H1 (cell line): ENCODE measurements around the gene RAB7B. TPM values are rescaled to one million over a fixed set of nuclear protein-coding genes. Genes with fewer than 3 reads are reported as not detected.

Source experiments
- CTCF ChIA-PET: fragments of 300-600 bp; sonication (Branson Sonifier 250); formaldehyde crosslinking; loops from one replicate; lab custom pipeline; 2021; ENCODE audit not compliant: partially characterized antibody; lab: Charles Lee
- POLR2A ChIA-PET: fragments of 300-600 bp; sonication (Branson Sonifier 250); formaldehyde crosslinking; loops from one replicate; lab custom pipeline; 2021; ENCODE audit warnings: inconsistent platforms; ENCODE audit not compliant: partially characterized antibody; lab: Charles Lee
- DNase-seq, 2 experiments: peaks; one replicate each; pipeline versions ENCODE4 v3.0.0 to v3.0.0-alpha.2; 2010 to 2022; ENCODE audit warnings: low spot score in 2 of 2, low read depth in 1 of 2, mixed read lengths in 1 of 2
- FAIRE-seq: peaks from 2 replicates; lab custom pipeline; 2011; peaks lifted over from hg19 to GRCh38; lab: Jason Lieb, UNC
- H2AFZ ChIP-seq: 2 replicates; pipeline ENCODE4 v1.8.1; 2012; ENCODE audit warnings: low read length, inconsistent platforms
- H2AK5ac ChIP-seq: 2 replicates; pipeline ENCODE4 v1.6.1; 2013; ENCODE audit warnings: low read depth, low read length
- H2BK120ac ChIP-seq: replicated peaks from 2 replicates; pipeline ENCODE3; 2013; ENCODE audit warnings: low read depth, low read length, inconsistent platforms
- H2BK12ac ChIP-seq: 2 replicates; pipeline ENCODE4 v1.6.1; 2013; ENCODE audit warnings: low read depth, low read length
- H2BK15ac ChIP-seq: 2 replicates; pipeline ENCODE4 v1.6.1; 2013; ENCODE audit warnings: low read length
- H2BK20ac ChIP-seq: 2 replicates; pipeline ENCODE4 v1.6.1; 2013; ENCODE audit warnings: low read length
- H2BK5ac ChIP-seq: 2 replicates; pipeline ENCODE4 v1.6.1; 2013; ENCODE audit warnings: low read depth, low read length
- H3K14ac ChIP-seq: 2 replicates; pipeline ENCODE4 v1.6.1; 2013; ENCODE audit warnings: inconsistent platforms; ENCODE audit not compliant: insufficient read length
- H3K18ac ChIP-seq: 2 replicates; pipeline ENCODE4 v1.6.1; 2013; ENCODE audit warnings: low read length; ENCODE audit errors: extremely low read depth
- H3K23ac ChIP-seq: 2 replicates; pipeline ENCODE4 v1.6.1; 2013; ENCODE audit warnings: inconsistent platforms; ENCODE audit not compliant: insufficient read length
- H3K23me2 ChIP-seq: 2 replicates; pipeline ENCODE4 v1.6.1; 2013; ENCODE audit warnings: low read depth, low read length
- H3K27ac ChIP-seq: 2 replicates; pipeline ENCODE4 v1.6.1; 2011; ENCODE audit warnings: low read depth, low read length, inconsistent platforms
- H3K27me3 ChIP-seq, 4 experiments: replicated peaks in 1 of 4; 1 replicate in 1 of 4; 2 replicates in 3 of 4; pipeline versions ENCODE4 v1.6.1 to v1.8.1; 2011 to 2013; ENCODE audit warnings: low read length in 3 of 4, mild to moderate bottlenecking in 3 of 4, inconsistent platforms in 2 of 4, mixed read lengths in 2 of 4, moderate library complexity in 1 of 4; ENCODE audit not compliant: control insufficient read depth in 3 of 4, insufficient read depth in 3 of 4; ENCODE audit errors: extremely low read depth in 1 of 4
- H3K36me3 ChIP-seq, 4 experiments: 2 replicates each; pipeline versions ENCODE4 v1.6.1 to v1.8.1; 2011 to 2013; ENCODE audit warnings: mild to moderate bottlenecking in 4 of 4, low read length in 3 of 4, moderate library complexity in 2 of 4, control low read depth in 1 of 4, inconsistent platforms in 1 of 4; ENCODE audit not compliant: insufficient read depth in 4 of 4, control insufficient read depth in 2 of 4
- H3K4ac ChIP-seq: replicated peaks from 2 replicates; pipeline ENCODE3; 2013; ENCODE audit warnings: low read length, low read depth, mixed read lengths, inconsistent platforms; ENCODE audit not compliant: insufficient read length
- H3K4me1 ChIP-seq, 4 experiments: replicated peaks in 1 of 4; 1 replicate in 1 of 4; 2 replicates in 3 of 4; pipeline versions ENCODE4 v1.6.1 to v1.8.1; 2011 to 2013; ENCODE audit warnings: low read length in 3 of 4, inconsistent platforms in 2 of 4, mixed read lengths in 1 of 4; ENCODE audit not compliant: insufficient read depth in 4 of 4, control insufficient read depth in 3 of 4
- H3K4me2 ChIP-seq, 2 experiments: 2 replicates each; pipeline versions ENCODE4 v1.6.1 to v1.8.1; 2011 to 2013; ENCODE audit warnings: low read depth in 2 of 2, low read length in 2 of 2, control low read depth in 1 of 2, inconsistent platforms in 1 of 2, mild to moderate bottlenecking in 1 of 2; ENCODE audit not compliant: insufficient read depth in 1 of 2
- H3K4me3 ChIP-seq, 4 experiments: fragments of 200-600, 300-600 bp in 1 of 4; sonication (generic), shearing (Covaris generic), sonication (Bioruptor Twin) in 1 of 4; 2 replicates each; pipeline versions ENCODE4 v1.5.1 to v1.8.1; 2011 to 2016; ENCODE audit warnings: low read length in 4 of 4, low read depth in 3 of 4, control low read depth in 2 of 4, inconsistent platforms in 2 of 4, mild to moderate bottlenecking in 2 of 4, mixed read lengths in 1 of 4, moderate library complexity in 1 of 4; ENCODE audit not compliant: insufficient read depth in 2 of 4; ENCODE audit errors: extremely low read depth in 1 of 4
- H3K56ac ChIP-seq: replicated peaks from 2 replicates; pipeline ENCODE3; 2013; ENCODE audit warnings: low read depth, mild to moderate bottlenecking, mixed read lengths, low read length, inconsistent platforms; ENCODE audit not compliant: insufficient read length
- H3K79me1 ChIP-seq: 2 replicates; pipeline ENCODE4 v1.6.1; 2013; ENCODE audit warnings: low read depth, low read length, control low read depth
- H3K79me2 ChIP-seq, 2 experiments: 2 replicates each; pipeline versions ENCODE4 v1.6.1 to v1.8.1; 2012 to 2013; ENCODE audit warnings: low read length in 2 of 2, mild to moderate bottlenecking in 2 of 2, inconsistent platforms in 1 of 2; ENCODE audit not compliant: insufficient read depth in 2 of 2, control insufficient read depth in 1 of 2
- H3K9ac ChIP-seq, 4 experiments: replicated peaks in 1 of 4; 1 replicate in 1 of 4; 2 replicates in 3 of 4; pipeline versions ENCODE4 v1.6.1 to v1.8.1; 2011 to 2013; ENCODE audit warnings: low read depth in 3 of 4, low read length in 3 of 4, control low read depth in 2 of 4, mild to moderate bottlenecking in 2 of 4, moderate library complexity in 2 of 4, inconsistent platforms in 1 of 4; ENCODE audit errors: extremely low read depth in 1 of 4
- H3K9me3 ChIP-seq, 2 experiments: 2 replicates each; pipeline versions ENCODE4 v1.6.1 to v1.8.1; 2012 to 2013; ENCODE audit warnings: mild to moderate bottlenecking in 2 of 2, moderate library complexity in 2 of 2, control low read depth in 1 of 2, inconsistent platforms in 1 of 2, low read depth in 1 of 2, low read length in 1 of 2, mixed read lengths in 1 of 2; ENCODE audit not compliant: insufficient read depth in 2 of 2
- H4K20me1 ChIP-seq, 2 experiments: replicated peaks in 1 of 2; 2 replicates each; pipeline versions ENCODE3 to v1.8.1; 2011 to 2013; ENCODE audit warnings: inconsistent platforms in 2 of 2, low read length in 2 of 2, mild to moderate bottlenecking in 1 of 2; ENCODE audit not compliant: insufficient read depth in 2 of 2, control insufficient read depth in 1 of 2
- H4K5ac ChIP-seq: 2 replicates; pipeline ENCODE4 v1.6.1; 2013; ENCODE audit warnings: low read length, low read depth, mixed read lengths, inconsistent platforms; ENCODE audit not compliant: insufficient read length
- H4K8ac ChIP-seq: 2 replicates; pipeline ENCODE4 v1.8.0; 2013; ENCODE audit warnings: mild to moderate bottlenecking, moderate library complexity, low read length, inconsistent platforms; ENCODE audit not compliant: insufficient read depth; ENCODE audit errors: extremely low read depth
- H4K91ac ChIP-seq: replicated peaks from 2 replicates; pipeline ENCODE3; 2013; ENCODE audit warnings: low read length, mixed read lengths, inconsistent platforms; ENCODE audit not compliant: insufficient read length
- FOSL1 ChIP-seq: IDR thresholded peaks from 2 replicates; pipeline ENCODE4 v1.6.1; 2011; ENCODE audit warnings: mild to moderate bottlenecking, low read depth, low read length, moderate library complexity; ENCODE audit not compliant: insufficient read depth
- WGBS, 2 experiments: shearing (Covaris generic) in 1 of 2; methylation state at CpG; one replicate each; pipeline versions ENCODE4 v1.1.6 to v1.1.7; 2013 to 2015; ENCODE audit warnings: low lambda C conversion rate in 2 of 2, mixed read lengths in 2 of 2, inconsistent platforms in 1 of 2, low coverage in 1 of 2, missing lambda C conversion rate in 1 of 2; ENCODE audit not compliant: insufficient replicate concordance in 2 of 2, insufficient coverage in 1 of 2, insufficient read length in 1 of 2; ENCODE audit errors: extremely low coverage in 1 of 2, missing lambda C conversion rate in 1 of 2; 5-methylcytosine and 5-hydroxymethylcytosine counted together
- polyA plus RNA-seq, 7 experiments: library from polyadenylated mRNA; depleted of rRNA in 3 of 7; stranded (reverse) in 5 of 7; unstranded in 2 of 7; fragments of >200 nt in 5 of 7; fragments of 200-250 nt in 2 of 7; gene quantifications; 1 replicate in 5 of 7; 2 replicates in 1 of 7; 4 replicates in 1 of 7; pipeline versions ENCODE4 v1.2.1 to v1.2.3, GENCODE V29; 2011 to 2013; ENCODE audit warnings: missing spikeins in 2 of 7, mixed read lengths in 2 of 7
- total RNA-seq: library from RNA; stranded (reverse); fragmentation: NEBNext Ultra II Directional; extraction: Animal tissue kit (Norgen Biotek cat#: 25700); gene quantifications from 2 replicates; pipeline ENCODE4 v1.2.1, GENCODE V29; 2021

The RAB7B gene
- total and polyA plus RNA-seq, 2 of the 8 experiments (the other 6 are each of a cell fraction or from before 2014, with no cell fraction given) = 0.05 TPM; not detected in 1

- H3K4me1 ChIP-seq = peaks cover 7 to 16% (median 14%) of the 10 kb centered on the region in 4 experiments
- peak within 1 kb of the TSS; percentile 22 for H4K8ac ChIP-seq
- H3K56ac ChIP-seq = no peak within 1 kb of the TSS
- no peak for TF ChIP-seq FOSL1
- H3K9me3 ChIP-seq = no peaks in the 10 kb centered on the region
- DNase-seq = no peak
- no peak within 1 kb of the TSS for H3K9ac ChIP-seq
- H3K27ac ChIP-seq = no peak within 1 kb of the TSS
- H3K14ac ChIP-seq = no peak within 1 kb of the TSS
- H2AFZ ChIP-seq = 0 out of 2 replicates have a peak within 1 kb of the TSS, but pooled peaks have one; percentile 12
- H3K23ac ChIP-seq = no peak within 1 kb of the TSS
- WGBS, 2 experiments = 66% methylated on average over 4 of the region's 7 CpGs; no CpG with 5 or more reads in 1 of the 2 experiments
- no peaks in the 10 kb centered on the region for H4K20me1 ChIP-seq
- H3K79me2 ChIP-seq = no peaks in the 10 kb centered on the region
- H4K91ac ChIP-seq = peak within 1 kb of the TSS; percentile 3
- H3K79me1 ChIP-seq = no peaks in the 10 kb centered on the region
- H2BK120ac ChIP-seq = no peak within 1 kb of the TSS
- no peak within 1 kb of the TSS for H2BK5ac ChIP-seq
- no peaks in the 10 kb centered on the region; a peak in 1 of 7 replicates for H3K27me3 ChIP-seq
- ChIA-PET CTCF (interaction anchor here (0.7 to 11.0 kb wide), 13 partner anchors 8 to 152 kb away, joined by 3 to 110 read pairs (median 4); no protein-coding TSS in a partner anchor), POLR2A (interaction anchor here (1.4 kb wide), 1 partner anchor 21 kb away, joined by 3 read pairs; no protein-coding TSS in a partner anchor)
- H3K23me2 ChIP-seq = no peaks in the 10 kb centered on the region
- H3K4ac ChIP-seq = no peak within 1 kb of the TSS
- H3K36me3 ChIP-seq = no peaks in the 10 kb centered on the region
- H3K4me3 ChIP-seq = no peak within 1 kb of the TSS
- H3K18ac ChIP-seq = no peak within 1 kb of the TSS; the same call in 1 of the 2 replicates
- no peak for FAIRE-seq
- H2BK20ac ChIP-seq = 0 out of 2 replicates have a peak within 1 kb of the TSS, but pooled peaks have one; percentile 48
- 0 out of 2 replicates have a peak within 1 kb of the TSS, but pooled peaks have one; percentile 60 for H2BK12ac ChIP-seq
- no peak within 1 kb of the TSS for H2AK5ac ChIP-seq
- H4K5ac ChIP-seq = no peak within 1 kb of the TSS
- H3K4me2 ChIP-seq = no peak within 1 kb of the TSS
- no peak within 1 kb of the TSS for H2BK15ac ChIP-seq
Observed at GRCh38 chr1:205943245-205943644, 60.0 kb downstream of the RAB7B start, which contains the start of gene SLC26A9. Gene SLC26A9, minus strand, starts transcription at chr1:205943456. Its CDS starts 7,636 bp downstream, at chr1:205935820.
